Loucy (cell line): ENCODE measurements around the gene ITSN1.

ENCODE experiments used
- H2AFZ ChIP-seq: fragments of 200-600 bp; sonication (generic); 2 replicates; pipeline ENCODE4 v1.6.0; 2016; ENCODE audit warnings: antibody characterized with exemption, mild to moderate bottlenecking, low read length, moderate library complexity
- H3F3A ChIP-seq: fragments of 200-600 bp; 2 replicates; pipeline ENCODE4 v1.6.0; 2016; ENCODE audit warnings: antibody characterized with exemption, low read depth, mild to moderate bottlenecking
- H3K27me3 ChIP-seq: fragments of 200-600 bp; sonication (generic); 2 replicates; pipeline ENCODE4 v1.6.1; 2014; ENCODE audit warnings: low read length, mild to moderate bottlenecking; ENCODE audit not compliant: insufficient read depth, poor library complexity, severe bottlenecking
- H3K36me3 ChIP-seq: fragments of 200-600 bp; sonication (generic); 2 replicates; pipeline ENCODE4 v1.6.1; 2016; ENCODE audit warnings: low read length; ENCODE audit not compliant: insufficient read depth
- H3K4me1 ChIP-seq: fragments of 200-600 bp; sonication (generic); 2 replicates; pipeline ENCODE4 v1.5.1; 2014; ENCODE audit warnings: low read length, mild to moderate bottlenecking; ENCODE audit not compliant: insufficient read depth, poor library complexity, severe bottlenecking
- H3K4me2 ChIP-seq: fragments of 200-600 bp; sonication (generic); 2 replicates; pipeline ENCODE4 v1.6.0; 2014; ENCODE audit warnings: antibody characterized with exemption, low read length, low read depth, mild to moderate bottlenecking; ENCODE audit not compliant: poor library complexity, severe bottlenecking
- H3K4me3 ChIP-seq: fragments of 200-600 bp; sonication (generic); 2 replicates; pipeline ENCODE4 v1.5.1; 2014; ENCODE audit warnings: low read length, mild to moderate bottlenecking, mixed read lengths; ENCODE audit not compliant: poor library complexity, severe bottlenecking
- H3K79me2 ChIP-seq: fragments of 200-600 bp; sonication (generic); 2 replicates; pipeline ENCODE4 v1.6.1; 2014; ENCODE audit warnings: low read length; ENCODE audit not compliant: insufficient read depth
- H3K9ac ChIP-seq: fragments of 200-600 bp; sonication (generic); 2 replicates; pipeline ENCODE4 v1.6.0; 2014; ENCODE audit warnings: mild to moderate bottlenecking, low read depth, low read length, moderate library complexity; ENCODE audit not compliant: poor library complexity, severe bottlenecking
- H3K9me2 ChIP-seq: fragments of 200-600 bp; sonication (generic); replicated peaks from 2 replicates; pipeline ENCODE4 v1.6.1; 2016; ENCODE audit warnings: low read depth, low read length, mixed read lengths
- H3K9me3 ChIP-seq: fragments of 200-600 bp; sonication (generic); 2 replicates; pipeline ENCODE4 v1.6.1; 2014; ENCODE audit warnings: mild to moderate bottlenecking, antibody characterized with exemption, low read length, low read depth; ENCODE audit not compliant: insufficient read depth
- H4K20me1 ChIP-seq: fragments of 200-600 bp; sonication (generic); 2 replicates; pipeline ENCODE4 v1.6.0; 2014; ENCODE audit warnings: antibody characterized with exemption, low read length, mild to moderate bottlenecking; ENCODE audit not compliant: insufficient read depth, poor library complexity, severe bottlenecking
- EZH2phosphoT487 ChIP-seq: fragments of 200-600 bp; IDR thresholded peaks from 2 replicates; pipeline ENCODE4 v1.6.1; 2018; ENCODE audit warnings: antibody characterized with exemption, mild to moderate bottlenecking, moderate library complexity, borderline replicate concordance
- TF ChIP-seq, protein P1 (sequence below): fragments of 200-600 bp; sonication (generic); conservative IDR thresholded peaks from 2 replicates; pipeline ENCODE4 v1.5.1; 2014; ENCODE audit warnings: mild to moderate bottlenecking, antibody characterized with exemption, low read length

Gene ITSN1

GRCh38 chr21:33948951-33949444, 306.7 kb downstream of the ITSN1 start:
- no peak overlapping the region for H2AFZ ChIP-seq
- H3K27me3 ChIP-seq, result no peaks in the 10 kb centered on the region
- peaks cover 40% of the 10 kb centered on the region for H3K79me2 ChIP-seq
- TF ChIP-seq, protein P1, sequence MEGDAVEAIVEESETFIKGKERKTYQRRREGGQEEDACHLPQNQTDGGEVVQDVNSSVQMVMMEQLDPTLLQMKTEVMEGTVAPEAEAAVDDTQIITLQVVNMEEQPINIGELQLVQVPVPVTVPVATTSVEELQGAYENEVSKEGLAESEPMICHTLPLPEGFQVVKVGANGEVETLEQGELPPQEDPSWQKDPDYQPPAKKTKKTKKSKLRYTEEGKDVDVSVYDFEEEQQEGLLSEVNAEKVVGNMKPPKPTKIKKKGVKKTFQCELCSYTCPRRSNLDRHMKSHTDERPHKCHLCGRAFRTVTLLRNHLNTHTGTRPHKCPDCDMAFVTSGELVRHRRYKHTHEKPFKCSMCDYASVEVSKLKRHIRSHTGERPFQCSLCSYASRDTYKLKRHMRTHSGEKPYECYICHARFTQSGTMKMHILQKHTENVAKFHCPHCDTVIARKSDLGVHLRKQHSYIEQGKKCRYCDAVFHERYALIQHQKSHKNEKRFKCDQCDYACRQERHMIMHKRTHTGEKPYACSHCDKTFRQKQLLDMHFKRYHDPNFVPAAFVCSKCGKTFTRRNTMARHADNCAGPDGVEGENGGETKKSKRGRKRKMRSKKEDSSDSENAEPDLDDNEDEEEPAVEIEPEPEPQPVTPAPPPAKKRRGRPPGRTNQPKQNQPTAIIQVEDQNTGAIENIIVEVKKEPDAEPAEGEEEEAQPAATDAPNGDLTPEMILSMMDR, result no peak
- TF ChIP-seq EZH2phosphoT487, result no peak
- H3K9me2 ChIP-seq, result no peaks in the 10 kb centered on the region
- H4K20me1 ChIP-seq, result no peaks in the 10 kb centered on the region
- peak overlapping the region; percentile 98 for H3K9ac ChIP-seq
- H3F3A ChIP-seq, result peaks cover 16% of the 10 kb centered on the region
- peaks cover 59% of the 10 kb centered on the region for H3K4me1 ChIP-seq
- peaks cover 13% of the 10 kb centered on the region; the same call in 1 of the 2 replicates for H3K36me3 ChIP-seq
- peak overlapping the region; percentile 75 for H3K4me3 ChIP-seq
- peak overlapping the region; percentile 92 for H3K4me2 ChIP-seq
- H3K9me3 ChIP-seq, result no peaks in the 10 kb centered on the region; the same call in 1 of the 2 replicates
